GM23248 (cell line): ENCODE data around the gene GNPNAT1. TPM values are rescaled to one million over a fixed set of nuclear protein-coding genes. Genes with fewer than 3 reads are reported as not detected.
A peak's percentile ranks its signal among the peaks of the same experiment; 100 is the strongest.

Experiments
- DNase-seq: peaks from one replicate; pipeline ENCODE4 v3.0.0-alpha.2; 2015
- H2AFZ ChIP-seq: fragments of 200-600 bp; sonication (generic); 2 replicates; pipeline ENCODE4 v1.6.1; 2016; ENCODE audit warnings: antibody characterized with exemption
- H3F3A ChIP-seq: fragments of 200-600 bp; sonication (generic); 2 replicates; pipeline ENCODE4 v1.6.1; 2016; ENCODE audit warnings: mild to moderate bottlenecking, antibody characterized with exemption, mixed run types; ENCODE audit not compliant: insufficient read depth
- H3K27ac ChIP-seq: fragments of 200-600 bp; sonication (generic); 2 replicates; pipeline ENCODE4 v1.5.1; 2016; ENCODE audit warnings: mild to moderate bottlenecking
- H3K27me3 ChIP-seq: fragments of 200-600 bp; sonication (generic); replicated peaks from 2 replicates; pipeline ENCODE4 v1.6.1; 2016; ENCODE audit warnings: mild to moderate bottlenecking; ENCODE audit not compliant: insufficient read depth
- H3K36me3 ChIP-seq: fragments of 200-600 bp; sonication (generic); 2 replicates; pipeline ENCODE4 v1.6.1; 2016; ENCODE audit warnings: low read depth, mild to moderate bottlenecking
- H3K4me1 ChIP-seq: fragments of 200-600 bp; sonication (generic); 2 replicates; pipeline ENCODE4 v1.6.1; 2016; ENCODE audit warnings: mild to moderate bottlenecking; ENCODE audit not compliant: insufficient read depth
- H3K4me2 ChIP-seq: fragments of 200-600 bp; sonication (generic); one replicate; pipeline ENCODE4 v1.6.1; 2016; ENCODE audit warnings: mild to moderate bottlenecking; ENCODE audit not compliant: unreplicated experiment
- H3K4me3 ChIP-seq: fragments of 200-600 bp; sonication (generic); 2 replicates; pipeline ENCODE4 v1.5.1; 2016; ENCODE audit warnings: mild to moderate bottlenecking
- H3K79me2 ChIP-seq: fragments of 200-600 bp; sonication (generic); 2 replicates; pipeline ENCODE4 v1.6.1; 2016; ENCODE audit warnings: mild to moderate bottlenecking; ENCODE audit not compliant: insufficient read depth
- H3K9ac ChIP-seq: fragments of 200-600 bp; sonication (generic); 2 replicates; pipeline ENCODE4 v1.6.1; 2016; ENCODE audit warnings: mild to moderate bottlenecking
- H3K9me2 ChIP-seq: fragments of 200-600 bp; sonication (generic); 2 replicates; pipeline ENCODE4 v1.6.1; 2016; ENCODE audit warnings: mixed run types, mild to moderate bottlenecking, moderate library complexity; ENCODE audit not compliant: insufficient read depth
- H3K9me3 ChIP-seq: fragments of 200-600 bp; sonication (generic); one replicate; pipeline ENCODE4 v1.6.1; 2017; ENCODE audit warnings: low read depth
- H4K20me1 ChIP-seq: fragments of 200-600 bp; sonication (generic); 2 replicates; pipeline ENCODE4 v1.6.0; 2016; ENCODE audit not compliant: insufficient read depth
- EZH2 ChIP-seq: fragments of 200-600 bp; sonication (generic); IDR thresholded peaks from 2 replicates; pipeline ENCODE4 v1.6.1; 2018; ENCODE audit warnings: antibody characterized with exemption, mild to moderate bottlenecking; ENCODE audit not compliant: insufficient read depth, poor library complexity, severe bottlenecking
- EZH2phosphoT487 ChIP-seq: fragments of 200-600 bp; sonication (generic); IDR thresholded peaks from 2 replicates; pipeline ENCODE4 v1.6.1; 2018; ENCODE audit warnings: antibody characterized with exemption, moderate library complexity, mild to moderate bottlenecking, low read depth; ENCODE audit not compliant: insufficient read depth
- WGBS, 2 experiments: methylation state at CpG; one replicate each; pipeline ENCODE4 v1.1.6; 2015 to 2017; ENCODE audit warnings: low lambda C conversion rate in 2 of 2, low coverage in 1 of 2; ENCODE audit errors: missing lambda C conversion rate in 2 of 2; 5-methylcytosine and 5-hydroxymethylcytosine counted together
- in situ Hi-C: fragments of 300-500 bp; cut with MboI; formaldehyde crosslinking; loops from 2 replicates; pipeline ENCODE4 v1.15.0; 2020
- polyA plus RNA-seq: library from polyadenylated mRNA; unstranded; fragments of >200 nt; fragmentation: Nextera tagmentation; extraction: Ambion mirVana; gene quantifications from 2 replicates; pipeline ENCODE4 v1.2.1, GENCODE V29; 2016
- total RNA-seq: library from RNA; depleted of rRNA; stranded (reverse); fragments of >200 nt; shearing (Covaris generic); gene quantifications from 2 replicates; pipeline ENCODE4 v1.2.3, GENCODE V29; 2014

The GNPNAT1 gene
- total and polyA plus RNA-seq, 2 experiments from 2014 or later, result 58.9 to 59.6 TPM

GRCh38 chr14:52797653-52798052, 6.2 kb upstream of the GNPNAT1 start:
- Histone ChIP-seq H3K9me2 (no peaks in the 10 kb centered on the region), H2AFZ (no peak overlapping the region), H3K9ac (no peak overlapping the region), H3K4me2 (no peak overlapping the region), H3F3A (peaks cover 29% of the 10 kb centered on the region), H3K4me1 (peaks cover 17% of the 10 kb centered on the region), H3K4me3 (no peak overlapping the region), H3K36me3 (no peaks in the 10 kb centered on the region), H3K9me3 (no peaks in the 10 kb centered on the region), H3K27ac (no peak overlapping the region), H3K27me3 (no peaks in the 10 kb centered on the region), H4K20me1 (no peaks in the 10 kb centered on the region), H3K79me2 (no peaks in the 10 kb centered on the region)
- in situ Hi-C loops, result no loop called here
- WGBS, 2 experiments, result 91 to 93% methylated on average over 3 of the region's 3 CpGs
- no peak for DNase-seq
- TF ChIP-seq EZH2phosphoT487 (no peak), EZH2 (no peak)

- DNase-seq, result no peak
- Histone ChIP-seq H3K9ac (no peak overlapping the region), H3K4me3 (no peak overlapping the region), H3K27ac (no peak overlapping the region), H4K20me1 (no peaks in the 10 kb centered on the region), H3K9me2 (no peaks in the 10 kb centered on the region), H3K4me2 (no peak overlapping the region), H3K4me1 (peaks cover 17% of the 10 kb centered on the region), H3F3A (peaks cover 13% of the 10 kb centered on the region), H3K79me2 (peaks cover 33% of the 10 kb centered on the region), H3K9me3 (no peaks in the 10 kb centered on the region), H2AFZ (no peak overlapping the region), H3K36me3 (0 out of 2 replicates have a peak, but pooled peaks cover 3% of the 10 kb centered on the region), H3K27me3 (no peaks in the 10 kb centered on the region)
- in situ Hi-C loops, result no loop called here
- WGBS, 2 experiments, result 93 to 98% methylated on average over 2 of the region's 2 CpGs
- no peak for TF ChIP-seq EZH2phosphoT487
- TF ChIP-seq EZH2, result no peak
Observed at GRCh38 chr14:52793061-52793460, 1.7 kb upstream of the GNPNAT1 start.

GRCh38 chr14:52792097-52792415, 649 bp upstream of the GNPNAT1 start:
- Histone ChIP-seq H3K4me2 (peak overlapping the region; percentile 80), H2AFZ (peak overlapping the region; percentile 81), H3F3A (peaks cover 18% of the 10 kb centered on the region), H3K4me3 (peak overlapping the region; percentile 89), H3K27me3 (no peaks in the 10 kb centered on the region), H4K20me1 (no peaks in the 10 kb centered on the region), H3K9me3 (no peaks in the 10 kb centered on the region), H3K79me2 (peaks cover 43% of the 10 kb centered on the region), H3K4me1 (peaks cover 17% of the 10 kb centered on the region), H3K9me2 (no peaks in the 10 kb centered on the region), H3K36me3 (0 out of 2 replicates have a peak, but pooled peaks cover 10% of the 10 kb centered on the region), H3K27ac (peak overlapping the region; percentile 97), H3K9ac (peak overlapping the region; percentile 97)
- 62 to 64% methylated on average over 7 of the region's 7 CpGs for WGBS, 2 experiments
- no peak for TF ChIP-seq EZH2phosphoT487
- no peak for TF ChIP-seq EZH2
- DNase-seq, result no peak
- in situ Hi-C loops, result no loop called here

- Histone ChIP-seq H3F3A (peaks cover 20% of the 10 kb centered on the region), H3K79me2 (peaks cover 56% of the 10 kb centered on the region), H3K36me3 (0 out of 2 replicates have a peak, but pooled peaks cover 10% of the 10 kb centered on the region), H3K9me3 (no peaks in the 10 kb centered on the region), H3K4me3 (peak overlapping the region; percentile 89), H3K27ac (peak overlapping the region; percentile 97), H3K9me2 (no peaks in the 10 kb centered on the region), H3K9ac (peak overlapping the region; percentile 97), H3K4me2 (peak overlapping the region; percentile 84), H4K20me1 (no peaks in the 10 kb centered on the region), H3K27me3 (no peaks in the 10 kb centered on the region), H2AFZ (peak overlapping the region; percentile 84), H3K4me1 (peaks cover 17% of the 10 kb centered on the region)
- 1 to 3% methylated on average over 26 of the region's 26 CpGs for WGBS, 2 experiments
- peak; percentile 36 for DNase-seq
- in situ Hi-C loops, result no loop called here
- no peak for TF ChIP-seq EZH2phosphoT487
- TF ChIP-seq EZH2, result no peak
Observed at GRCh38 chr14:52790756-52791222, 618 bp downstream of the GNPNAT1 start.
